HG02763 (cell line): ENCODE results near the gene CYP2F1.
"Not testable (repeated sequence)": the region's sequence is repeated elsewhere in the genome, so short reads cannot be mapped to it uniquely, and the experiment has no call there.

ENCODE experiments used
- ATAC-seq: cut with Tn5 transposase; IDR thresholded peaks from one replicate; pipeline ENCODE4 v1.9.1; 2021; ENCODE audit warnings: mild to moderate bottlenecking, moderate library complexity; ENCODE audit not compliant: unreplicated experiment

CYP2F1 gene, protein sequence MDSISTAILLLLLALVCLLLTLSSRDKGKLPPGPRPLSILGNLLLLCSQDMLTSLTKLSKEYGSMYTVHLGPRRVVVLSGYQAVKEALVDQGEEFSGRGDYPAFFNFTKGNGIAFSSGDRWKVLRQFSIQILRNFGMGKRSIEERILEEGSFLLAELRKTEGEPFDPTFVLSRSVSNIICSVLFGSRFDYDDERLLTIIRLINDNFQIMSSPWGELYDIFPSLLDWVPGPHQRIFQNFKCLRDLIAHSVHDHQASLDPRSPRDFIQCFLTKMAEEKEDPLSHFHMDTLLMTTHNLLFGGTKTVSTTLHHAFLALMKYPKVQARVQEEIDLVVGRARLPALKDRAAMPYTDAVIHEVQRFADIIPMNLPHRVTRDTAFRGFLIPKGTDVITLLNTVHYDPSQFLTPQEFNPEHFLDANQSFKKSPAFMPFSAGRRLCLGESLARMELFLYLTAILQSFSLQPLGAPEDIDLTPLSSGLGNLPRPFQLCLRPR

DNA sequence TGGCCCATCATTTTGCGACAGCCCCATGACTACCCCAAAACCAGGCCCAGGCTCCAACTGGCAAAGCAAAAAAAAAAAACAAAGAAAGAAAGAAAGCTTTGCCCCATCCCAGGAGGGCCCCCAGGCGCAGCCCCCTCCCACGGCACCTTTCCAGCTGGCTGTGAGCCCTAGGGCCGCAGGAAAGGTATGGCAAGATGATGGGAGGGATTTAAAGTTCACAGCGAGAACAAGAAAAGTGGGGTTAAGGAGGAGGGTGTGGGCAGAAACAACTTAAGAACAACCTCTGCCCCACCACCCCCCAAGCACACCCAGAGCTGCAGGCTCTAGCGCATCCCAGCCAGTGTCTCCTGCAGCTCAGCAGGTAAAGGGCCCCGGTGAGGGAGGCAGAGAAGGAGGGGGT lies at the start of gene CYP2F1:
Gene CYP2F1, plus strand, starts transcription at position 301 of the 400 bp plus-strand sequence. CDS start 1,757 bp downstream, outside the sequence.
- no peak for ATAC-seq

DNA sequence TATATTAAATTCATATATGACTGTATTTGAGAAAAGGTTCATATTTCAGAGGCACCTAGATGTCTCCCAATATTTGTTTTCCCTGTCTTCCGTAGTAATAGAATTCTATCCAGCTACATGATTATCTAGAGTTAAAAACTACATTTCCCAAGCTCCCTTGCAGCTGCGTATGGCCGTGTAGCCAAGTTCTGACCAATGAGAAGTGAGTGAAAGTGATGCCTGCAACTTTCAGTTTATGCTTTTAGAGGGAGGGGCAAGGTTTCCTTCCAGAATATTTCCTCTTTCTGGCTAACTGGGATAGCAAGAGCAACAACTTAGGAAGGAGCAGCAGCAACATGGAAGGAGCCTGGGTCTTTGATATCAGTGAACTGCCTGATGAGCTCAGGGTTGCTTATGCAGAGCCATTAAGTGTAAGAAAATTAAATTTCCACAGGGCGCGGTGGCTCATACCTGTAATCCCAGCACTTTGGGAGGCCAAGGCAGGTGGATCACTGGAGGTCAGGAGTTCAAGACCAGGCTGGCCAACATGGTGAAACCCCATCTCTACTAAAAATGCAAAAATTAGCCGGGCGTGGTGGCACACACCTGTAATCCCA lies 49.2 kb upstream of the CYP2F1 start:
- no peak for ATAC-seq

DNA sequence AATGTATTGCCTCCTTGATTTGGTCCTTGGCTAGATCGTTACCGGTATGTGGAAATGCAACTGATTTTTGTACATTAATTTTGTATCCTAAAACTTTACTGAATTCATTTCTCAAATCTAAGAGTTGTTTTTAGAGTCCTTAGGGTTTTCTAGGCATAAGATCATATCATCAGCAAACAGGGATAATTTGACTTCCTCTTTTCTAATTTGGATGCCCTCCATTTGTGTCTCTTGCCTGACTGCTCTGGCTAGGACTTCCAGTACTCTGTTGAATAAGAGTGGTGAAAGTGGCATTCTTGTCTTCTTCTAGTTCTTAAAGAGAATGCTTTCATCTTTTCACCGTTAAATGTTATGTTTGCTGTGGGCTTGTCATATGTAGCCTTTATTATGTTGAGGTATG lies 37.9 kb upstream of the CYP2F1 start:
- no peak for ATAC-seq

DNA sequence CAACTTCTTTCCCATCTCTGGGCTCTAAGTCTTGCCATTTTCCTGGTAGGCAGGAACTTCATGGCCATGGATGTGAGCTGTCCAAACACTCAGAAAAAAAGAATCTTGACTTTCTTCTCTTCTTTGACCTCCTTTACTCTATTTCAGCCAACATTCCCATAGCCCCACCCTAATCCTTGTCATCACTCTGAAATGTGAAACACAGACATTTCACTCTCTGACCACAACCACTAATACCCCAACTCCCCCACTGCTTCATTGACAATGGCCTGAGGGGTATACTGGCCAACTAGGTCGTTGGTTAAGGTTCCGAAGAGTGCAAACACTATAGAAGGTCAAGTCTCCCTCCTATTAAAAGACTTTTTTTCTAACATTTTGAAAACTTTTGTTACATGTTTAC lies 30.7 kb upstream of the CYP2F1 start:
- no peak for ATAC-seq

DNA sequence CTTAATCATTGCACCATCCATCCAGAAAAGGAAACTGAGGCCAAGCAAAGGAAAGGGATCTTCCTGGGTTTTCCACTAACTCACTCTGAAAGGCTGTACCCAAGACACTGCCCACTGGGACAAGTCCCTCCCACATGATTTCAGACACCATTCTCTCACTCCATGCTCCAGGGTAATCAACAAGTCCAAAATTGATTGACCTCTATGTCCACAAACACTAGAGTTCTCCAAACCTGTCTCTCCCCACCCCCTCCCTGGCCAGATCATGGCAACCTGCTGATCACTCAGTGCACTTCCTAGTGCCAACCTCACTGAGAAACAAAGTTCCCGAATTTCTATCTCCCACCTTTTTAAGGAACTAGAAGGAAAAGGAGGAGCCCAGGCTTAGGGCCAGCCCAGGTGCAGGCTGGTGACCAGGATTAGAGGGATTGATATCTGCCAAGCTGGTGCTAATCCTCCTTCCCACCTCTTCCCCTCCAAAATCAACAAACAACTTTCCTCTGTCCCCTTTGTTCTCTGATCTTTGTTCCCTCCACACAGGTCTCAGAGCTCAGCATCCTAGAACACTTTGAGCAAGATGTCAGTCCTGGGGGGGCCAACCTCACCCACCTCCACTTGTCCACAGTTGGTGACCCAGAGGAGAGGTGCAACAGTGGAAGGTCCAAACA lies 28.4 kb upstream of the CYP2F1 start:
- ATAC-seq, result no peak

DNA sequence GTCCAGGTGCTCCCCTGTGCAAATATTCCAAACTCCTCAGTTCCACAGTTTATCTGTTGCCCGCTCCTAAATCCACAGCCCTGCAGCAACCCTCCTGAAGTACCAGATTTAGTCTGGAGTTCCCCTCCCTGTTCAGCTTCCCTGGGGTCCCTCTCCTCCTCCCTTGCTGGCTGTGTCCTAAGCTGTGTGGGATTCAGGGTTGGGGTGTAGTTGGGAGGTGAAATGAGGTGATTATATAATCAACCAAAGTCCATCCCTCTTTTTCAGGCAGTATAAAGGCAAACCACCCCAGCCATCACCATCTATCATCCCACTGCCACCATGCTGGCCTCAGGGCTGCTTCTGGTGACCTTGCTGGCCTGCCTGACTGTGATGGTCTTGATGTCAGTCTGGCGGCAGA lies 26.1 kb upstream of the CYP2F1 start, which contains the start of gene CYP2A13:
Gene CYP2A13, plus strand, starts transcription at position 301 of the 400 bp plus-strand sequence. Its CDS starts 21 bp downstream, at position 322.
- ATAC-seq, result no peak

DNA sequence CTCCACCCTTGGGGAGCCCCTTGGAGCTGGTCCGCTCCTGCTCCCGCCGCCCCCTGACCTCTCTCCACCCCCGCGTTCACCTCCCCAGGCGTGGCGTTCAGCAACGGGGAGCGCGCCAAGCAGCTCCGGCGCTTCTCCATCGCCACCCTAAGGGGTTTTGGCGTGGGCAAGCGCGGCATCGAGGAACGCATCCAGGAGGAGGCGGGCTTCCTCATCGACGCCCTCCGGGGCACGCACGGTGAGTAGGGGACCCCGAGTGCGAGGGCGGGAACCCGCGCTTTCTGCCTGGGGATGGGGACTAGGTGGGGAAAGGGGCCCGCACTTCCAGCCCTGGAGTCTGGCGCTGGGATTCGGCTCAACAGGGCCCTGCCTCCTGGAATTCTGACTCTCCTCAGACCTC lies 24.3 kb upstream of the CYP2F1 start:
- ATAC-seq, result no peak

DNA sequence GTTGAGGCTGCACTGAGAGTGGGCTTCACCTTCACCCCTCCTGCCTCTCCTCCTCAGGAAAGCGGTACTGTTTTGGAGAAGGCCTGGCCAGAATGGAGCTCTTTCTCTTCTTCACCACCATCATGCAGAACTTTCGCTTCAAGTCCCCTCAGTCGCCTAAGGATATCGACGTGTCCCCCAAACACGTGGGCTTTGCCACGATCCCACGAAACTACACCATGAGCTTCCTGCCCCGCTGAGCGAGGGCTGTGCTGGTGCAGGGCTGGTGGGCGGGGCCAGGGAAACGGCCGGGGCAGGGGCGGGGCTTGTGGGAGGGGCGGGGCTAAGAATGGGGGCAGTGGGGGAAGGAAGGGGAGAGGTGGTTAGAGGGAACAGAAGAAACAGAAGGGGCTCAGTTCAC lies 18.5 kb upstream of the CYP2F1 start:
- no peak for ATAC-seq

DNA sequence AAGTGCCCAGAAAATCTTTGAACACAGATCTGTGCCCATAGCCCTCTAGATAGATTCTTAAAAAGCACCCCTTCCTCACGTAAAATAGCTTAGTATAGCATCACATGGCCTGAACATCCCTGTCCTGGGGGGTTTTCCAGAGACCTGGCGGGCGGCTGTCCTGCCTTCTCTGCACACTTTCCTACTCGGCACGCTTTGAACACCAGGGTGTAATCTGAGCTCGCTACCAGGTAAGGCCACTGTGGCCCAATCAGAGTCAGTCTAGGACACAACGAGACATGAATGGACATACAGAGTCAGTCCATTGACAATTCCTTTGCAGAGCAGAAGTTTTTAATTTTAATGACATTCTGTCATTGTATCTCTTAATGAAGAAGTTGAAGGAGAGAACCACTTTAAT lies 17.9 kb upstream of the CYP2F1 start:
- ATAC-seq, result no peak

DNA sequence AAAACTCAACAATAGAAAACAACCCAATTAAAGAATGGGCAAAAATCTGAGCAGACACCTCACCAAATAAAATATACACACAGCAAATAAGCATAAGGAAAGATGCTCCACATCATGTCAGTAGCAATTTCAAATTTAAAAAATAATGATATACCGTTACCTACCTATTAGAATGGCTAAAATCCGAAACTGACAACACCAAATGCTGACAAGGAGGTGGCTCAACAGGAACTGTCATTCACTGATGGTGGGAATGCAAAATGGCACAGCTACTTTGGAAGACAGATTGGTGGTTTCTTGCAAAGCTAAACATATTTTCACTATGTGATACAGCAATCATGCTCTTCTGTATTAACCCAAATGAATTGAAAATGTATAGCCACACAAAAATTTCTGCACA lies 16.9 kb upstream of the CYP2F1 start:
- ATAC-seq, result no peak

DNA sequence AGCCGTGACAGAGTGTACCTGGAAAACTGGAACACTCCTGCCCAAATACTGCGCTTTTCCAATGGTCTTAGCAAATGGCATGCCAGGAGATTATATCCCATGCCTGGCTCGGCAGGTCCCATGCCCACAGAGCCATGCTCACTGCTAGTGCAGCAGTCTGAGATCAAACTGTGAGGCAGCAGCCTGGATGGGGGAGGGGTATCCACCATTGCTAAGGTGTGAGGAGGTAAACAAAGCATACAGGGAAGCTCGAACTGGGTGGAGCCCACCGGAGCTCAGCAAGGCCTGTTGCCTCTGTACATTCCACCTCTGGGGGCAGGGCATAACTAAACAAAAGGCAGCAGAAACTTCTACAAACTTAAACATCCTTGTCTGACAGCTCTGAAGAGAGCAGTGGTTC lies 15.5 kb upstream of the CYP2F1 start:
- ATAC-seq, result no peak

DNA sequence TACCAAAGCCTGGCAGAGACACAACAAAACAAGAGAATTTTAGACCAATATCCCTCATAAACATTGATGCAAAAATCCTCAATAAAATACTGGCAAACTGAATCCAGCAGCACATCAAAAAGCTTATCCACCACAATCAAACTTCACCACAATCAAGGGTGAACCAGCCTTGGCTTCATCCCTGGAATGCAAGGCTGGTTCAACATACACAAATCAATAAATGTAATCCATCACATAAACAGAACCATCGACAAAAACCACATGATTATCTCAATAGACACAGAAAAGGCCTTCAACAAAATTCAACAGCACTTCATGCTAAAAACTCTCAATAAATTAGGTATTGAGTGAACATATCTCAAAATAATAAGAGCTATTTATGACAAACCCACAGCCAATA lies 12.0 kb upstream of the CYP2F1 start:
- not testable (repeated sequence) for ATAC-seq

DNA sequence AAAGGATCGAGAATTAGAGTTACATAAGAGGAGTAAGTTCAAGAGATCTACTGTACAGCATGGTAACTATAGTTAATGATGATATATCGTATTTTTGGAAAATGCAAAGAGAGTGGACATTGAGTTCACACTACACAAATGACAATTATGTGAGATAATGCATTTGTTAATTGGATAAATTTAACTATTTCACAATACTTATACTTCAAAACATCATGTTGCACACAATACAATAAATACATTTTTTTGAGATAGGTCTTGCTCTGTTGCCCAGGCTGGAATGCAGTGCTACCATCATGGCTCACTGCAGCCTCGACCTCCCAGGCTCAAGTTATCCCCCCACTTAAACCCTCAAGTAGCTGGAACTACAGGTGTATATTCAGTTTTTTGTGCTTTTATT lies 8.1 kb upstream of the CYP2F1 start:
- no peak for ATAC-seq

DNA sequence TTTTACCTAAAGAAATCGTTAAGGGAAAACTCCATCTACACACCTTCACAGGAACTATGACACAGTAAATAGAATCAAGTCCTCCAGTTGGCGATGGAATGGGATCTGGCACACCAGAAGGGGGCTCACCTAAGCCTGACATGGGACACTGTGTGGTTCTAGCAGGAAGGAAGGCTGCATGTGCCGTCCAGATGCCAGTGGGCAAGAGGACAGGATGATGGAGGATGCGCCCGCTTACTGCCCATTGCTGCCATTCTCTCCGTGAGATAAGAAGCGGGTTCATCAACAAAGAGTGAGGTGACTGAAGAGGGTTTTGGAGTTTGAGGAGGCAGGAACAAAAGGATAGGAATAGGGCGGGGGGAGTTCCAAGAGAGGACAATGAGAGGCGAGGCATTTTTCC lies 2.9 kb upstream of the CYP2F1 start:
- no peak for ATAC-seq

DNA sequence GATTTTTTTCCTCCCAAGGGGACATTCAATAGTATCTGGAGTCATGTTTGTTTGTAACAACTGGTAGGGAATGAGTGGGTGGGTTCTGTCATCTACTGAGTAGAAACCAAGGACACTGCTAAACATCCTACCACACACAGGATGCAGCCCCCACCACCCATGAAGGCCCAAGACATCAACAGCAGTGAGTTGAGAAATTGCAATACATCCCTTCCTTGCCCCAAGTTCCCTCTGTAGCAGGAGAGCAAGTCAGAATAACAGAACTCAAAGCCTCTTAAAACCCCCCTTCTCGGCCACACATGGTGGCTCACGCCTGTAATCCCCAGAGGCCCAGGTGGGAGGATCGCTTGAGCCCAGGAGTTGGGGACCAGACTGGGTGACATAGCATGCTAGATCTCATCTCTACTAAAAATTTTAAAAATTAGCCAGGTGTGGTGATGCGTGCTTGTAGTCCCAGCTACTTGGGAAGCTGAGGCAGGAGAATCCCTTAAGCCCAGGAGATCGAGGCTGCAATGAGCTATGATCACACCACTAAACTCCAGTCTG lies 2.4 kb upstream of the CYP2F1 start:
- no peak for ATAC-seq

DNA sequence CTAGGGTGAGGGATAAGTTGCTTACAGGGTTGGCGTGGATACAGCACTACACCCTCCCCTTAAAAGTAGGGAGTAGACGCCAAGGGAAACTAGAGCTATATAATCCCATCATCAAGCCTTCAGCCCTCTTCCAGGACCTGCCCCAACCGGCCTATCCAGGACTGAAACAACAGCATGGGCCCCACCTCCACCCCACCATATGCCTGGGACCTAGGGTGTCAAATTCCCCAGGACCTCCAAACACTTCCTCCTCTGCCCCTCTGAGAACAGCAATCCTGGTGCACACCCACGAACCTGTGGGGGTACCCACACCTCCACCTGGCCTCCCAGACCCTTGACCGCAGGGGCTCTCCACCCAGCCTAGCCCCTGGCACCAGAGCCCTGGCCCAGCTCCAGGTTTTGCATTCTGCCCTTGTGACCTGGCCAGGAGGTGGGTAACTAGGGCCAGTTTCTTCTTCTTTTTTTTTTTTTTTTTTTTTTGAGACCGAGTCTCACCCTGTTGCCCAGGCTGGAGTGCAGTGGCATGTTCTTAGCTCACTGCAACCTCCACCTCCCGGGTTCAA lies 1.4 kb upstream of the CYP2F1 start:
- no peak for ATAC-seq

DNA sequence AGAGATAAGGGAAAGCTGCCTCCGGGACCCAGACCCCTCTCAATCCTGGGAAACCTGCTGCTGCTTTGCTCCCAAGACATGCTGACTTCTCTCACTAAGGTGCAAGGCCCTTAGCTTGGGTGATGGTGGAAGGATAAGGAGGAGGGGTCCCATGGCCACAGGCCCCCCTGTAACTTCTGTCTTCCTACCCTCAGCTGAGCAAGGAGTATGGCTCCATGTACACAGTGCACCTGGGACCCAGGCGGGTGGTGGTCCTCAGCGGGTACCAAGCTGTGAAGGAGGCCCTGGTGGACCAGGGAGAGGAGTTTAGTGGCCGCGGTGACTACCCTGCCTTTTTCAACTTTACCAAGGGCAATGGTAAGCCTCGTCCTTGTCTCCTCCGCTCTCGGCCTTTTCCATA lies 2.0 kb downstream of the CYP2F1 start:
- no peak for ATAC-seq

DNA sequence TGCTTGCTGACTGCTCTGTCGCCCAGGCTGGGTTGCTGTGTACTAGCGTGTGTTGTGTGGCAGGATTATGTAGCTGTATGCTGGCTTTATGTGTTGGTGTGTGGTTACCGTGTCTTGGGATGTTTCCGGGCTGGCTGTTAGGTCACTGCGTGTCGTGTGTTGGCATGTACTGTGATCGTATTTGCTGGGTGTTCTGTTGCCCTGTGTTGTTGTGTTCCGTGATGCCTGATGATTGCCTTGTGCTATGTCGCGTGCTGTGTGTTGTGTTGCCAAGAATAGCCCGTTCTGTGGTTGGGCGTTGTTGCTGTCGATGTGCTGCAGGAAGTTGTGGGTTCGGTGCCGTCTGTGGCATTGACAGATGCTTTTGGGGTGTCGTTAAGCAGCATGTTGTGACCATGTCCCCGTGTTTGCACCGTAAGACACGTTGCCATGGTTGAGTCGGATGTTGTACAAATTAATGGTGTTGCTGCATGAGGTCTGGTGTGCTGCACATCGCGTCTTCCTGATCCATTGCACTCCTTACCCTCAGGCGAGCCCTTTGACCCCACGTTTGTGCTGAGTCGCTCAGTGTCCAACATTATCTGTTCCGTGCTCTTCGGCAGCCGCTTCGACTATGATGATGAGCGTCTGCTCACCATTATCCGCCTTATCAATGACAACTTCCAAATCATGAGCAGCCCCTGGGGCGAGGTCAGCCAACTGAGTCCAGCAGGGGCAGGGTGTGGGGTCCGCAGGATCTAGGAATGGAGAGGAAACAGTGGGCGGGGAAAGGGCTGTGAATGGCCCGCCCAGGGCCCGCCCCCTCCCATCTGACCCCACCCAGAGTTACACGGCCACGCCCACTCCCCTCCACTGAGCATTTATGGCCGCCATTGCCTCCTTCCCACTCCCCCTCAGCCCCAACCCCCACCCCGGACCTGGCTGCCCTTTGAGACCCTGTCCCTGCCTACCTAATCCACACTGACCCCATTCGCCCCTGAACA lies 7.0 kb downstream of the CYP2F1 start:
- not testable (repeated sequence) for ATAC-seq

DNA sequence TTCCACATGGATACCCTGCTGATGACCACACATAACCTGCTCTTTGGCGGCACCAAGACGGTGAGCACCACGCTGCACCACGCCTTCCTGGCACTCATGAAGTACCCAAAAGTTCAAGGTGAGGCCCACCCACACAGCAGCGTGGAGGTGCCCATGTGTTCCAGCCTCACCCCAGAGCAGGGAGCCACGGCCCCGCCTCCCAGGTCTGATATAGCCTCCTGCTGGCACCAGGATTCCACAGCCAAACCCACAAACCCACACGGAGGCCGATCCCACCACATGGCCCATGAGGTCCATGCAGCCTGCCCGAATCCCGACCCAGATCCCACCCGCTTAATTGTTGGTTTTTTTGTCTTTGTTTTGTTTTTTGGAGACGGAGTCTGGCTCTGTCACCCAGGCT lies 8.6 kb downstream of the CYP2F1 start:
- ATAC-seq, result not testable (repeated sequence)

DNA sequence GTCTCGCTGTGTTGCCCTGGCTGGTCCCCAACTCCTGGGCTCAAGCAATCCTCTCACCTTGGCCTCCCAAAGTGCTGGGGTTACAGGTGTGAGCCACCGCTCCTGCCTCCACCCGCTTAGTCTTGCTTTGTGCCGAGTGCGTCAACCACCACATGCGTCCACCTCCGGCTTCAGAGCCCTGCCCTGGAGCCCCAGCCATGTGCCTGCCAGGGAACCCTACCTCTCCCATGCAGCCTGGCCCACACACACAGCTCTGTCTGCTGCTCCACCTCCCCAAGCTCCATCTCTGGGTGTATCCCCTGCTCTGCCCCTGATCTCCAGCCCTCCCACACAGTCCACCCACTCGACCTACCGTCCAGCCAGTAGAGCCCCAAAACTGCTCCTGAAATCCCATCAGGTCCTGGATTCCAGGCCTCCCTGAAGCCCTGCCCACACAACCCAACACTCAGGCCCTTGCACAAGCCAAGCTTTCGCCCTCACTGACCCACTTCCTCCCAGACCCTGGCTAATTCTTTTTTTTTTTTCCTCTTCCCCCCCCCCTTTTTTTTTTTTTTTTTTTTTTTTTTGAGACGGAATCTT lies 9.6 kb downstream of the CYP2F1 start:
- no peak for ATAC-seq
